Measurements from ENCODE around the gene THOP1. TPM values are rescaled to one million over a fixed set of nuclear protein-coding genes. Genes with fewer than 3 reads are reported as not detected.

THOP1 gene
- total RNA-seq, 1 experiment from 2014 or later = 179 TPM

GRCh38 chr19:2846180-2846894 is 61.0 kb downstream of the THOP1 start:
- Histone ChIP-seq H3K36me3 (peaks cover 2% of the 10 kb centered on the region; the same call in 1 of the 2 replicates), H3K9me3 (peaks cover 2% of the 10 kb centered on the region; the same call in 1 of the 2 replicates), H3K27me3 (no peaks in the 10 kb centered on the region), H3K4me3 (no peak overlapping the region)
- no peak for DNase-seq

- DNase-seq = no peak
- H3K4me3 ChIP-seq = no peak overlapping the region
- peaks cover 4% of the 10 kb centered on the region; the same call in 1 of the 2 replicates for H3K9me3 ChIP-seq
- H3K36me3 ChIP-seq = peaks cover 12% of the 10 kb centered on the region
- H3K27me3 ChIP-seq = no peaks in the 10 kb centered on the region
Measured at GRCh38 chr19:2847507-2847906, 62.2 kb downstream of the THOP1 start.

DNA sequence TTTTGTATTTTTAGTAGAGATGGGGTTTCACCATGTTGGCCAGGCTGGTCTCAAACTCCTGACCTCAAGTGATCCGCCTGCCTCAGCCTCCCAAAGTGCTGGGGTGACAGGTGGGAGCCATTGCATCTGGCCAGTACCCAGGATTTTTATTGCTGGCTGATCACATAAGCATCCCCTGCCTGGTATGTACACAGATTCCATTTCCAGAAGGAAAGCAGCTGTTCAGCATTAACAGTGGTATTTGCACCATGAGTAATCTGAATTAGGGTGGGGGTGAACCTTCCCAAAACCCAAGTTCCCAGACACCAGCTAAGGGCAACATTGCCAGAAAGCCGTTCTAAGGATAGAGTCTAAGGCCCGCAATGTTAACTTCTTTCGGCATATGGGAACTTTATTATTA is 63.3 kb downstream of the THOP1 start:
- peaks cover 23% of the 10 kb centered on the region for H3K36me3 ChIP-seq
- no peak overlapping the region for H3K4me3 ChIP-seq
- DNase-seq = no peak
- H3K9me3 ChIP-seq = peaks cover 13% of the 10 kb centered on the region
- H3K27me3 ChIP-seq = no peaks in the 10 kb centered on the region

DNA sequence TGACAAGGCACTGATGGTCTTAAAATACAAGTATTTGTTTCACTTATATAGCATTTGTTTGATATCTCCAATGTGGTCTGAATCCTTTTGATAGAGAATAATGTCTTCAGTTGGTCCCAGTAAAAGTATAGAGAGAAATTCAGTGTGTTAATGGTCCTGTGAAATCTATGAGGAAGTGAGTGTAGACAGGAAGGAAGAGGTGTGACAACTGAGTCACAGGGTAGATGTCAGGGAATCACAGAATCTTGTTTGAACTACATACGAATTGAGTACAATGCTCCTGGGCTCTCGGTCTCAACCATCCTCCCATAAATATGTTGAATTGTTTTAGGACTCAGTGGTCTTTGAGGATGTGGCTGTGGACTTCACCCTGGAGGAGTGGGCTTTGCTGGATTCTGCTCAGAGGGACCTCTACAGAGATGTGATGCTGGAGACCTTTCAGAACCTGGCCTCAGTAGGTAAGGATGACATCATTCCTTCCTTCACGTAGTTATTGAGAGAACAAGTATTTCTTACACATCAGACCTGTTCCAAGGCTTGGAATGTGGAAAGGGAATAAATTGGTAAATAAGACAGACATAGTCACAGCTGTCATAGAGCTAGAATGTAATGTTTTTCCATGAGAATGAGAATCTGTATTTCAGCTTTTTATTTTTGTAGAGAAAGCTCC is 65.1 kb downstream of the THOP1 start:
- H3K9me3 ChIP-seq = peaks cover 16% of the 10 kb centered on the region
- H3K27me3 ChIP-seq = no peaks in the 10 kb centered on the region
- no peak for DNase-seq
- no peak overlapping the region for H3K4me3 ChIP-seq
- H3K36me3 ChIP-seq = peaks cover 28% of the 10 kb centered on the region

DNA sequence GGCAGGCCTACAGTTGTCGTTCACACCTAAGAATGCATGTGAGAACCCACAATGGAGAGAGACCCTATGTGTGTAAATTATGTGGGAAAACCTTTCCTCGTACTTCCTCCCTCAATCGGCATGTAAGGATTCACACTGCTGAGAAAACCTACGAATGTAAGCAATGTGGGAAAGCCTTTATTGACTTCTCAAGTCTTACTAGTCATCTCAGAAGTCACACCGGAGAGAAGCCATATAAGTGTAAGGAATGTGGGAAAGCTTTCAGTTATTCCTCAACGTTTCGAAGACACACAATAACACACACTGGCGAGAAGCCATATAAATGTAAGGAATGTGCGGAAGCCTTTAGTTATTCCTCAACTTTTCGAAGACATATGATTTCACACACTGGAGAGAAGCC is 67.3 kb downstream of the THOP1 start:
- no peak for DNase-seq
- H3K4me3 ChIP-seq = no peak overlapping the region
- H3K9me3 ChIP-seq = peaks cover 20% of the 10 kb centered on the region
- H3K36me3 ChIP-seq = peaks cover 28% of the 10 kb centered on the region
- no peaks in the 10 kb centered on the region for H3K27me3 ChIP-seq

DNA sequence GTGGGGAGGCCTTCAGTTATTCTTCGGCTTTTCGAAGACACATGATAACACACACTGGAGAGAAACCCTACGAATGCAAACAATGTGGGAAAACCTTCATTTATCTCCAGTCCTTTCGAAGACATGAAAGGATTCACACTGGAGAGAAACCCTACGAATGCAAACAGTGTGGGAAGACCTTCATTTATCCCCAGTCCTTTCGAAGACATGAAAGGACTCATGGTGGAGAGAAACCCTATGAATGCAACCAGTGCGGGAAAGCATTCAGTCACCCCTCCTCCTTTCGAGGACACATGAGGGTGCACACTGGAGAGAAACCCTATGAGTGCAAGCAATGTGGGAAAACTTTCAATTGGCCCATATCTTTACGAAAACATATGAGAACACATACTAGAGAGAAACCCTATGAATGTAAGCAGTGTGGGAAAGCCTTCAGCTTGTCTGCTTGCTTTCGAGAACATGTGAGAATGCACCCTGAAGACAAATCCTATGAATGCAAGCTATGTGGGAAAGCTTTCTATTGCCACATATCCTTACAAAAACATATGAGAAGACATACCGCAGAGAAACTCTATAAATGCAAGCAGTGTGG is 67.8 kb downstream of the THOP1 start:
- Histone ChIP-seq H3K4me3 (no peak overlapping the region), H3K36me3 (peaks cover 28% of the 10 kb centered on the region), H3K27me3 (no peaks in the 10 kb centered on the region), H3K9me3 (peaks cover 20% of the 10 kb centered on the region)
- no peak for DNase-seq

GRCh38 chr19:2854849-2855248 is 69.5 kb downstream of the THOP1 start:
- peaks cover 28% of the 10 kb centered on the region for H3K36me3 ChIP-seq
- peaks cover 20% of the 10 kb centered on the region for H3K9me3 ChIP-seq
- H3K27me3 ChIP-seq = no peaks in the 10 kb centered on the region

GRCh38 chr19:2856457-2857050 is 71.3 kb downstream of the THOP1 start:
- Histone ChIP-seq H3K27me3 (no peaks in the 10 kb centered on the region), H3K4me3 (no peak overlapping the region), H3K9me3 (peaks cover 18% of the 10 kb centered on the region), H3K36me3 (peaks cover 24% of the 10 kb centered on the region)
- DNase-seq = no peak

More at GRCh38 chr19:2854849-2855248, 69.5 kb downstream of the THOP1 start:
- DNase-seq = no peak
- H3K4me3 ChIP-seq = no peak overlapping the region

DNA sequence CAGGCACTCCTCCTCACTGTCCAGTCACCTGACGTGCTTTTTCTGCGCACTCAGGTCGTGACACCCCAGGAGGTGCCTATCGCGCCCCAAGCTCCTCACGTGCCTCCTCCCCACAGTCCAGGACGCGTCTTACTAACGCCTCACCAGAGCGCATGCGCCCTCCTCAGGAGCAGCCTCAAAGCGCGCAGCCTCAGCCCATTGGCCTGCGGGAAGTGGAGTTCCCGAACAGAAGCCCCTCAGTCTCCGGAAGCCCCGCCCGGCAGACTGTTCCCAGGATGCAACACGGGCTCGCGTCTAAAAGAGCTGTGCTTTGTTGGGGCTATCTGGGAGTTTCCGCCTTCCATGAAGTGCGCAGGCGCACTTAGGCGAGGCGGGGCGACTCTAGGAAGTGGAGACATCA is 73.6 kb downstream of the THOP1 start:
- Histone ChIP-seq H3K36me3 (peaks cover 3% of the 10 kb centered on the region; the same call in 1 of the 2 replicates), H3K27me3 (no peaks in the 10 kb centered on the region), H3K4me3 (no peak overlapping the region), H3K9me3 (peaks cover 6% of the 10 kb centered on the region; the same call in 1 of the 2 replicates)
- no peak for DNase-seq

DNA sequence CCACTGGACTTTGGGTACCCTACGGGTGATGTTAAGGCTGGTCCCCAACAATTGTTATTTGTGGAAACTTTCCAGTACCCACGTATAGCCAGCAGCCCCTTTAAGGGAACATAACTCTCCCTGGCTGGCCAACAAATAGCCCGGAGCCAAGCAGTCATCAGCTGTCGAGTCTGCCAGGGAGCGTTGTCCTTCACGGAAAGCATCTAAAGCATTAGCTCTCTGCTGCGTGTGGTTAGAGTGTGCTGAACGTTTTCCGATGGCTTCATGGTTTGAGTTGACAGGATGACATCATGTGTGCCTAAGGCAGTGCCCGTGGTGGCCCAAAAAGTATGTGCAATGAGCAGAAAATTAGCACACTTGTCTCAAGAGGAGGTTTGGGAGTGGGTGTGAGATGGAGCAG is 78.5 kb downstream of the THOP1 start:
- no peak for DNase-seq
- H3K36me3 ChIP-seq = no peaks in the 10 kb centered on the region
- H3K27me3 ChIP-seq = no peaks in the 10 kb centered on the region
- no peaks in the 10 kb centered on the region for H3K9me3 ChIP-seq
- H3K4me3 ChIP-seq = no peak overlapping the region

Other genes with a start within 250 kb of the THOP1 start
- gene GNG7, start 82.8 kb upstream of the THOP1 start, total RNA-seq (2014; rRNA removed; shearing (Covaris generic); ENCODE audit: low replicate concordance) = 0.20 TPM in 1 of 2 replicates, not detected in the other
- gene DIRAS1, start 64.1 kb upstream of the THOP1 start, total RNA-seq (2014; rRNA removed; shearing (Covaris generic); ENCODE audit: low replicate concordance) = 8.9 and 11.6 TPM in 2 replicates
- 36.4 and 42.7 TPM in 2 replicates for gene SLC39A3, start 45.5 kb upstream of the THOP1 start, total RNA-seq (2014; rRNA removed; shearing (Covaris generic); ENCODE audit: low replicate concordance)
- gene SGTA, start 2.2 kb upstream of the THOP1 start, total RNA-seq (2014; rRNA removed; shearing (Covaris generic); ENCODE audit: low replicate concordance) = 68.4 and 87.7 TPM in 2 replicates
- gene ZNF554, start 34.4 kb downstream of the THOP1 start, total RNA-seq (2014; rRNA removed; shearing (Covaris generic); ENCODE audit: low replicate concordance) = 1.2 and 2.4 TPM in 2 replicates
- gene ZNF555, start 56.0 kb downstream of the THOP1 start, total RNA-seq (2014; rRNA removed; shearing (Covaris generic); ENCODE audit: low replicate concordance) = 0.92 and 4.5 TPM in 2 replicates
- gene ZNF556, start 81.8 kb downstream of the THOP1 start, total RNA-seq (2014; rRNA removed; shearing (Covaris generic); ENCODE audit: low replicate concordance) = 0.07 and 0.13 TPM in 2 replicates
- 2.2 and 3.3 TPM in 2 replicates for gene ZNF57, start 115.4 kb downstream of the THOP1 start, total RNA-seq (2014; rRNA removed; shearing (Covaris generic); ENCODE audit: low replicate concordance)
- 5.0 and 6.8 TPM in 2 replicates for gene ZNF77, start 159.5 kb downstream of the THOP1 start, total RNA-seq (2014; rRNA removed; shearing (Covaris generic); ENCODE audit: low replicate concordance)
- gene TLE6, start 192.1 kb downstream of the THOP1 start, total RNA-seq (2014; rRNA removed; shearing (Covaris generic); ENCODE audit: low replicate concordance) = not detected in 2 replicates
- 1.5 and 4.1 TPM in 2 replicates for gene TLE2, start 243.8 kb downstream of the THOP1 start, total RNA-seq (2014; rRNA removed; shearing (Covaris generic); ENCODE audit: low replicate concordance)

Data from MG63 (cell line).